Kidney (tissue), 14 donors: ENCODE results near the gene CLCN2. TPM values are rescaled to one million over a fixed set of nuclear protein-coding genes. Genes with fewer than 3 reads are reported as not detected.
A peak's percentile ranks its signal among the peaks of the same experiment; 100 is the strongest.

ENCODE experiments used
- DNase-seq, 5 donors: peaks; one replicate each; pipeline ENCODE4 v3.0.0-alpha.2; 2013 to 2020
- FAIRE-seq: peaks from 2 replicates; lab custom pipeline; 2012; peaks lifted over from hg19 to GRCh38; lab: Jason Lieb, UNC
- H3K27ac ChIP-seq, 2 donors: one replicate each; pipeline ENCODE4 v1.7.0; 2013; ENCODE audit warnings: low read depth in 2 of 2, low read length in 2 of 2, inconsistent platforms in 1 of 2
- H3K27me3 ChIP-seq: one replicate; pipeline ENCODE4 v1.7.1; 2013; ENCODE audit warnings: low read length, inconsistent platforms; ENCODE audit not compliant: control insufficient read depth, insufficient read depth
- H3K36me3 ChIP-seq, 3 donors: one replicate each; pipeline versions ENCODE4 v1.7.0 to v1.7.1; 2013; ENCODE audit warnings: low read length in 3 of 3, control low read depth in 1 of 3, inconsistent platforms in 1 of 3; ENCODE audit not compliant: insufficient read depth in 3 of 3, control insufficient read depth in 2 of 3
- H3K4me1 ChIP-seq, 3 donors: one replicate each; pipeline versions ENCODE4 v1.7.0 to v1.7.1; 2013; ENCODE audit warnings: low read length in 3 of 3, inconsistent platforms in 1 of 3, low read depth in 1 of 3; ENCODE audit not compliant: control insufficient read depth in 2 of 3, insufficient read depth in 2 of 3
- H3K4me3 ChIP-seq, 3 donors: one replicate each; pipeline versions ENCODE4 v1.7.0 to v1.8.1; 2013; ENCODE audit warnings: low read length in 3 of 3, control low read depth in 1 of 3, inconsistent platforms in 1 of 3
- H3K9ac ChIP-seq, 3 donors: one replicate each; pipeline versions ENCODE4 v1.7.0 to v1.7.1; 2013; ENCODE audit warnings: low read length in 3 of 3, control low read depth in 1 of 3, inconsistent platforms in 1 of 3
- H3K9me3 ChIP-seq, 3 donors: one replicate each; pipeline versions ENCODE4 v1.7.0 to v1.7.1; 2013; ENCODE audit warnings: low read length in 3 of 3, control low read depth in 1 of 3, inconsistent platforms in 1 of 3; ENCODE audit not compliant: control insufficient read depth in 2 of 3, insufficient read depth in 1 of 3
- CTCF ChIP-seq: IDR thresholded peaks from 3 replicates; pipeline ENCODE4 v1.5.1; 2012; ENCODE audit warnings: mild to moderate bottlenecking, moderate library complexity, borderline replicate concordance; ENCODE audit not compliant: insufficient read depth; ENCODE audit errors: extremely low read depth
- intact Hi-C: fragments of 100-400 bp; cut with DNase I; formaldehyde crosslinking; loops from one replicate; pipeline ENCODE4 v1.11.1; 2022
- polyA plus RNA-seq: library from polyadenylated mRNA; stranded (reverse); fragments of 350-450 nt; fragmentation: Illumina TruSeq; extraction: RNeasy Lipid Tissue Mini Kit (QIAGEN cat#74804); gene quantifications from one replicate; pipeline ENCODE4 v1.2.3, GENCODE V29; 2014; ENCODE audit warnings: low read depth, low replicate concordance; ENCODE audit not compliant: insufficient read depth
- total RNA-seq: library from RNA; stranded (reverse); fragmentation: NEBNext Ultra II Directional; extraction: Animal tissue kit (Norgen Biotek cat#: 25700); gene quantifications from one replicate; pipeline ENCODE4 v1.2.1, GENCODE V29; 2021
- donor health status: control.
- donor health status: control.
- donor health status: control.
- donor health status: control.
- donor health status: control.
- donor health status: DM: yes; HTN: yes; CAD: no.
- donor health status: Normal renal cell carcinoma (clear cell type).

CLCN2 gene
- total and polyA plus RNA-seq, 2 donors from 2014 or later = 6.4 to 10.4 TPM

GRCh38 chr3:184373422-184373821 is 12.0 kb upstream of the CLCN2 start:
- DNase-seq (peak in 1 of 5 donors; percentile 38), FAIRE-seq (no peak)
- H3K36me3 ChIP-seq = peaks cover 0 to 11% (median 0%) of the 10 kb centered on the region in 3 donors
- no peak overlapping the region for H3K9ac ChIP-seq
- no peaks in the 10 kb centered on the region for H3K9me3 ChIP-seq
- H3K27ac ChIP-seq = no peak overlapping the region
- H3K4me1 ChIP-seq = peaks cover 0 to 10% (median 0%) of the 10 kb centered on the region in 3 donors
- no peak overlapping the region for H3K4me3 ChIP-seq
- no peak for TF ChIP-seq CTCF
- H3K27me3 ChIP-seq = no peaks in the 10 kb centered on the region
- intact Hi-C loops = loop anchor here (10.0 kb wide), 1 partner anchor 171 kb away; no protein-coding TSS in a partner anchor

- TF ChIP-seq CTCF = no peak
- H3K27me3 ChIP-seq = no peaks in the 10 kb centered on the region
- no peaks in the 10 kb centered on the region for H3K9me3 ChIP-seq
- H3K4me3 ChIP-seq = no peak overlapping the region
- intact Hi-C loops = loop anchor here (10.0 kb wide), 1 partner anchor 172 kb away; no protein-coding TSS in a partner anchor
- H3K27ac ChIP-seq = no peak overlapping the region
- no peak for FAIRE-seq
- DNase-seq = peak in 1 of 5 donors; percentile 45
- H3K36me3 ChIP-seq = peaks cover 0 to 17% (median 4%) of the 10 kb centered on the region in 3 donors
- no peak overlapping the region for H3K9ac ChIP-seq
- peaks cover 0 to 6% (median 0%) of the 10 kb centered on the region in 3 donors for H3K4me1 ChIP-seq
Measured at GRCh38 chr3:184372911-184373310, 11.5 kb upstream of the CLCN2 start.

- DNase-seq = no peak
- Histone ChIP-seq H3K4me3 (no peak overlapping the region), H3K36me3 (peaks cover 0 to 21% (median 7%) of the 10 kb centered on the region in 3 donors), H3K9ac (no peak overlapping the region), H3K4me1 (peaks cover 0 to 1% (median 0%) of the 10 kb centered on the region in 3 donors), H3K9me3 (no peaks in the 10 kb centered on the region), H3K27ac (no peak overlapping the region), H3K27me3 (no peaks in the 10 kb centered on the region)
- no peak for FAIRE-seq
- intact Hi-C loops = loop anchor here (10.0 kb wide), 1 partner anchor 172 kb away; no protein-coding TSS in a partner anchor
- no peak for TF ChIP-seq CTCF
Measured at GRCh38 chr3:184372296-184372821, 11.0 kb upstream of the CLCN2 start.
